Glutamatergic neuron (in vitro differentiated cells): Measurements from ENCODE around the gene ZFY. TPM values are rescaled to one million over a fixed set of nuclear protein-coding genes. Genes with fewer than 3 reads are reported as not detected.

Experiments used
- DNase-seq: peaks from one replicate; pipeline ENCODE4 v3.0.0; 2022
- H3K27ac Mint-ChIP-seq: one replicate; pipeline ENCODE4 v1.8.0; 2020; ENCODE audit warnings: mild to moderate bottlenecking, mixed read lengths, inconsistent platforms; ENCODE audit not compliant: unreplicated experiment
- H3K27me3 Mint-ChIP-seq: one replicate; pipeline ENCODE4 v1.8.0; 2020; ENCODE audit warnings: mild to moderate bottlenecking, moderate library complexity, mixed read lengths, inconsistent platforms; ENCODE audit not compliant: unreplicated experiment
- H3K36me3 Mint-ChIP-seq: one replicate; pipeline ENCODE4 v1.8.0; 2020; ENCODE audit warnings: mild to moderate bottlenecking, mixed read lengths, inconsistent platforms; ENCODE audit not compliant: unreplicated experiment
- H3K4me1 Mint-ChIP-seq: one replicate; pipeline ENCODE4 v1.8.0; 2020; ENCODE audit warnings: mild to moderate bottlenecking, low read depth, mixed read lengths, inconsistent platforms; ENCODE audit not compliant: unreplicated experiment
- H3K4me3 Mint-ChIP-seq: one replicate; pipeline ENCODE4 v1.8.0; 2020; ENCODE audit warnings: mild to moderate bottlenecking, mixed read lengths, inconsistent platforms; ENCODE audit not compliant: unreplicated experiment
- H3K9me3 Mint-ChIP-seq: one replicate; pipeline ENCODE4 v1.8.0; 2020; ENCODE audit warnings: mild to moderate bottlenecking, moderate library complexity, mixed read lengths, inconsistent platforms; ENCODE audit not compliant: unreplicated experiment
- total RNA-seq: library from RNA; stranded (reverse); fragmentation: NEBNext Ultra II Directional; extraction: Animal tissue kit (Norgen Biotek cat#: 25700); gene quantifications from one replicate; pipeline ENCODE4 v1.2.1, GENCODE V29; 2021; ENCODE audit not compliant: unreplicated experiment
- TF ChIP-seq, protein P1 (sequence below): fragments of 200-600 bp; sonication (generic); IDR thresholded peaks from one replicate; pipeline ENCODE4 v1.5.0; 2021; ENCODE audit not compliant: partially characterized antibody, unreplicated experiment

Gene ZFY
- total RNA-seq, 1 donor from 2014 or later = 18.7 TPM

GRCh38 chrY:2954735-2955134 lies 19.6 kb downstream of the ZFY start:
- Mint-ChIP-seq H3K9me3 (peaks cover 1% of the 10 kb centered on the region), H3K4me1 (peaks cover 4% of the 10 kb centered on the region), H3K27ac (no peak overlapping the region), H3K36me3 (no peaks in the 10 kb centered on the region), H3K4me3 (no peak overlapping the region), H3K27me3 (no peaks in the 10 kb centered on the region)
- no peak for DNase-seq
- TF ChIP-seq, protein P1, sequence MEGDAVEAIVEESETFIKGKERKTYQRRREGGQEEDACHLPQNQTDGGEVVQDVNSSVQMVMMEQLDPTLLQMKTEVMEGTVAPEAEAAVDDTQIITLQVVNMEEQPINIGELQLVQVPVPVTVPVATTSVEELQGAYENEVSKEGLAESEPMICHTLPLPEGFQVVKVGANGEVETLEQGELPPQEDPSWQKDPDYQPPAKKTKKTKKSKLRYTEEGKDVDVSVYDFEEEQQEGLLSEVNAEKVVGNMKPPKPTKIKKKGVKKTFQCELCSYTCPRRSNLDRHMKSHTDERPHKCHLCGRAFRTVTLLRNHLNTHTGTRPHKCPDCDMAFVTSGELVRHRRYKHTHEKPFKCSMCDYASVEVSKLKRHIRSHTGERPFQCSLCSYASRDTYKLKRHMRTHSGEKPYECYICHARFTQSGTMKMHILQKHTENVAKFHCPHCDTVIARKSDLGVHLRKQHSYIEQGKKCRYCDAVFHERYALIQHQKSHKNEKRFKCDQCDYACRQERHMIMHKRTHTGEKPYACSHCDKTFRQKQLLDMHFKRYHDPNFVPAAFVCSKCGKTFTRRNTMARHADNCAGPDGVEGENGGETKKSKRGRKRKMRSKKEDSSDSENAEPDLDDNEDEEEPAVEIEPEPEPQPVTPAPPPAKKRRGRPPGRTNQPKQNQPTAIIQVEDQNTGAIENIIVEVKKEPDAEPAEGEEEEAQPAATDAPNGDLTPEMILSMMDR = no peak

- TF ChIP-seq, protein P1 = no peak
- Mint-ChIP-seq H3K36me3 (no peaks in the 10 kb centered on the region), H3K27me3 (no peaks in the 10 kb centered on the region), H3K4me3 (no peak overlapping the region), H3K9me3 (peaks cover 1% of the 10 kb centered on the region), H3K4me1 (peaks cover 4% of the 10 kb centered on the region), H3K27ac (no peak overlapping the region)
- DNase-seq = no peak
These were observed 20.4 kb downstream of the ZFY start for GRCh38 chrY:2955561-2955960.

GRCh38 chrY:2962061-2962460 lies 26.9 kb downstream of the ZFY start:
- no peak for DNase-seq
- H3K4me3 Mint-ChIP-seq = no peak overlapping the region
- H3K27ac Mint-ChIP-seq = no peak overlapping the region
- no peaks in the 10 kb centered on the region for H3K27me3 Mint-ChIP-seq
- H3K4me1 Mint-ChIP-seq = peaks cover 4% of the 10 kb centered on the region
- TF ChIP-seq, protein P1 = no peak
- no peaks in the 10 kb centered on the region for H3K9me3 Mint-ChIP-seq
- no peaks in the 10 kb centered on the region for H3K36me3 Mint-ChIP-seq

DNA sequence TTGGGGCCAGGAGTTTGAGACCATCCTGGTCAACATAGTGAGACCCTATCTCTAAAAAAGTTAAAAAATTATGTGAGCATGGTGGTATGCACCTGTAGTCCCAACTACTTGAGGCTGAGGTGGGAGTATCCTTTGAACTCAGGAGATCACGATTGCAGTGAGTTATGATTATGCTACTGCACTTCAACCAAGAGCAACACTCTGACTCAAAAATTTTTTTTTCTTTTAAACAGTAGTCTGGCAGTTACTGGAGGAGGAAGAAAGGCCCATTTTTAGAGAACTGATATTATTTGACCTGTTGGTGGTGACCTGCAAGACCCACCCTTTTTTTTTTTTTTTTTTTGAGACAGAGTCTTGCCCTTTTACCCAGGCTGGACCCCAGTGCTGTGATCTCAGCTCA lies 29.6 kb downstream of the ZFY start:
- H3K4me3 Mint-ChIP-seq = no peak overlapping the region
- TF ChIP-seq, protein P1 = no peak
- H3K27me3 Mint-ChIP-seq = no peaks in the 10 kb centered on the region
- H3K36me3 Mint-ChIP-seq = no peaks in the 10 kb centered on the region
- H3K4me1 Mint-ChIP-seq = no peaks in the 10 kb centered on the region
- no peak overlapping the region for H3K27ac Mint-ChIP-seq
- no peak for DNase-seq
- H3K9me3 Mint-ChIP-seq = no peaks in the 10 kb centered on the region

- Mint-ChIP-seq H3K27me3 (no peaks in the 10 kb centered on the region), H3K36me3 (no peaks in the 10 kb centered on the region), H3K4me1 (peaks cover under 1% of the 10 kb centered on the region), H3K9me3 (no peaks in the 10 kb centered on the region), H3K27ac (no peak overlapping the region), H3K4me3 (no peak overlapping the region)
- TF ChIP-seq, protein P1 = no peak
- no peak for DNase-seq
These were observed 30.4 kb downstream of the ZFY start for GRCh38 chrY:2965629-2966028.
